Liver (tissue), 3 donors: ENCODE data around the gene ATP10B.

Experiments
- FOXA1 ChIP-seq: IDR thresholded peaks from 2 replicates; pipeline ENCODE4 v1.6.1; 2016; ENCODE audit warnings: antibody characterized with exemption
- GABPA ChIP-seq, 2 donors: IDR thresholded peaks in 1 of 2; conservative IDR thresholded peaks in 1 of 2; 2 replicates each; pipeline ENCODE4 v1.6.1; 2016; ENCODE audit warnings: antibody characterized with exemption in 2 of 2, mild to moderate bottlenecking in 1 of 2, moderate library complexity in 1 of 2
- HNF4A ChIP-seq, 2 donors: conservative IDR thresholded peaks; 2 replicates each; pipeline ENCODE4 v1.6.1; 2016; ENCODE audit warnings: antibody characterized with exemption in 2 of 2, mild to moderate bottlenecking in 2 of 2
- RAD21 ChIP-seq, 2 donors: IDR thresholded peaks; 2 replicates each; pipeline ENCODE4 v1.6.1; 2016; ENCODE audit warnings: antibody characterized with exemption in 2 of 2, mild to moderate bottlenecking in 2 of 2
- RXRA ChIP-seq, 2 donors: IDR thresholded peaks; 2 replicates each; pipeline ENCODE4 v1.6.1; 2017 to 2018; ENCODE audit warnings: antibody characterized with exemption in 2 of 2, mild to moderate bottlenecking in 1 of 2
- SP1 ChIP-seq: IDR thresholded peaks from 2 replicates; pipeline ENCODE4 v1.6.1; 2018; ENCODE audit warnings: antibody characterized with exemption, mild to moderate bottlenecking
- TAF1 ChIP-seq: conservative IDR thresholded peaks from 2 replicates; pipeline ENCODE4 v1.6.1; 2016; ENCODE audit warnings: antibody characterized with exemption, mild to moderate bottlenecking
- YY1 ChIP-seq: IDR thresholded peaks from 2 replicates; pipeline ENCODE4 v1.6.1; 2016; ENCODE audit warnings: antibody characterized with exemption, mild to moderate bottlenecking
- TF ChIP-seq, protein P1 (sequence below): fragments of 150-350 bp; IDR thresholded peaks from 2 replicates; pipeline ENCODE4 v1.5.1; 2017; ENCODE audit warnings: improper control_type of control experiment, low read depth, low read length; ENCODE audit not compliant: missing input control
- TF ChIP-seq, protein P2 (sequence below): IDR thresholded peaks from 2 replicates; pipeline ENCODE4 v1.6.1; 2016; ENCODE audit warnings: antibody characterized with exemption, mild to moderate bottlenecking
- TF ChIP-seq, protein P3 (sequence below): IDR thresholded peaks from 2 replicates; pipeline ENCODE4 v1.6.1; 2016; ENCODE audit warnings: antibody characterized with exemption
- donor health status: healthy.
- donor health status: healthy.

DNA sequence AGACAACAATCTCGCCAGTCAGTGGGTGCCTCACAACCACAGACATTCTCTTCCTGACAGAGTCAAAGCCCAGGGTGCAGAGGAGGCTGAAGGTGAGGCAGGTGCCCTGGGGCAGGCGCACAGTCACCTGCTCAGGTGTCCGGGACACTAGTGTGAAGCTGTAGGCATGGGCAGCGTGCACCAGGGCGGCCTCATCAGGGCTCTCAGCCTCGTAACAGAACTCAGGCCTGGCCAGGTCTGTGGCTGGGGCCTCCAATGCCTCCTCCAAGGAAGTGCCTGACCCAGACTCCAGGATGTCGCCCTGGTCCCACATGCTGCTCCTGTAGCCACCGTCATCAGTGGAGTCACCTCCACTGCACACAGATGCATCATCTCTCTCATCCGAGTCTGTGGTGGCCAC is 231.6 kb downstream of the ATP10B start:
- TF ChIP-seq SP1 = no peak
- TF ChIP-seq, protein P1, sequence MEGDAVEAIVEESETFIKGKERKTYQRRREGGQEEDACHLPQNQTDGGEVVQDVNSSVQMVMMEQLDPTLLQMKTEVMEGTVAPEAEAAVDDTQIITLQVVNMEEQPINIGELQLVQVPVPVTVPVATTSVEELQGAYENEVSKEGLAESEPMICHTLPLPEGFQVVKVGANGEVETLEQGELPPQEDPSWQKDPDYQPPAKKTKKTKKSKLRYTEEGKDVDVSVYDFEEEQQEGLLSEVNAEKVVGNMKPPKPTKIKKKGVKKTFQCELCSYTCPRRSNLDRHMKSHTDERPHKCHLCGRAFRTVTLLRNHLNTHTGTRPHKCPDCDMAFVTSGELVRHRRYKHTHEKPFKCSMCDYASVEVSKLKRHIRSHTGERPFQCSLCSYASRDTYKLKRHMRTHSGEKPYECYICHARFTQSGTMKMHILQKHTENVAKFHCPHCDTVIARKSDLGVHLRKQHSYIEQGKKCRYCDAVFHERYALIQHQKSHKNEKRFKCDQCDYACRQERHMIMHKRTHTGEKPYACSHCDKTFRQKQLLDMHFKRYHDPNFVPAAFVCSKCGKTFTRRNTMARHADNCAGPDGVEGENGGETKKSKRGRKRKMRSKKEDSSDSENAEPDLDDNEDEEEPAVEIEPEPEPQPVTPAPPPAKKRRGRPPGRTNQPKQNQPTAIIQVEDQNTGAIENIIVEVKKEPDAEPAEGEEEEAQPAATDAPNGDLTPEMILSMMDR = no peak
- TF ChIP-seq, protein P2, sequence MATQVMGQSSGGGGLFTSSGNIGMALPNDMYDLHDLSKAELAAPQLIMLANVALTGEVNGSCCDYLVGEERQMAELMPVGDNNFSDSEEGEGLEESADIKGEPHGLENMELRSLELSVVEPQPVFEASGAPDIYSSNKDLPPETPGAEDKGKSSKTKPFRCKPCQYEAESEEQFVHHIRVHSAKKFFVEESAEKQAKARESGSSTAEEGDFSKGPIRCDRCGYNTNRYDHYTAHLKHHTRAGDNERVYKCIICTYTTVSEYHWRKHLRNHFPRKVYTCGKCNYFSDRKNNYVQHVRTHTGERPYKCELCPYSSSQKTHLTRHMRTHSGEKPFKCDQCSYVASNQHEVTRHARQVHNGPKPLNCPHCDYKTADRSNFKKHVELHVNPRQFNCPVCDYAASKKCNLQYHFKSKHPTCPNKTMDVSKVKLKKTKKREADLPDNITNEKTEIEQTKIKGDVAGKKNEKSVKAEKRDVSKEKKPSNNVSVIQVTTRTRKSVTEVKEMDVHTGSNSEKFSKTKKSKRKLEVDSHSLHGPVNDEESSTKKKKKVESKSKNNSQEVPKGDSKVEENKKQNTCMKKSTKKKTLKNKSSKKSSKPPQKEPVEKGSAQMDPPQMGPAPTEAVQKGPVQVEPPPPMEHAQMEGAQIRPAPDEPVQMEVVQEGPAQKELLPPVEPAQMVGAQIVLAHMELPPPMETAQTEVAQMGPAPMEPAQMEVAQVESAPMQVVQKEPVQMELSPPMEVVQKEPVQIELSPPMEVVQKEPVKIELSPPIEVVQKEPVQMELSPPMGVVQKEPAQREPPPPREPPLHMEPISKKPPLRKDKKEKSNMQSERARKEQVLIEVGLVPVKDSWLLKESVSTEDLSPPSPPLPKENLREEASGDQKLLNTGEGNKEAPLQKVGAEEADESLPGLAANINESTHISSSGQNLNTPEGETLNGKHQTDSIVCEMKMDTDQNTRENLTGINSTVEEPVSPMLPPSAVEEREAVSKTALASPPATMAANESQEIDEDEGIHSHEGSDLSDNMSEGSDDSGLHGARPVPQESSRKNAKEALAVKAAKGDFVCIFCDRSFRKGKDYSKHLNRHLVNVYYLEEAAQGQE = no peak
- no peak for TF ChIP-seq GABPA (IDR thresholded peaks at IDR 0.05 in 1 of 2, conservative IDR thresholded peaks at IDR 0.05 in 1 of 2)
- no peak for TF ChIP-seq RAD21 (IDR thresholded peaks at IDR 0.05)
- TF ChIP-seq FOXA1 = no peak
- no peak for TF ChIP-seq TAF1
- TF ChIP-seq, protein P3, sequence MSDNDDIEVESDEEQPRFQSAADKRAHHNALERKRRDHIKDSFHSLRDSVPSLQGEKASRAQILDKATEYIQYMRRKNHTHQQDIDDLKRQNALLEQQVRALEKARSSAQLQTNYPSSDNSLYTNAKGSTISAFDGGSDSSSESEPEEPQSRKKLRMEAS = no peak
- no peak for TF ChIP-seq YY1
- TF ChIP-seq RXRA (IDR thresholded peaks at IDR 0.05) = no peak
- TF ChIP-seq HNF4A (conservative IDR thresholded peaks at IDR 0.05) = no peak
